ENCODE data around the gene SYNPO2. TPM values are rescaled to one million over a fixed set of nuclear protein-coding genes. Genes with fewer than 3 reads are reported as not detected.
A peak's percentile ranks its signal among the peaks of the same experiment; 100 is the strongest.

The SYNPO2 gene
- total RNA-seq, 2 donors from 2014 or later = 9.5 to 266 TPM

GRCh38 chr4:118992149-118992548, 103.5 kb downstream of the SYNPO2 start:
- H3K4me1 ChIP-seq = no peaks in the 10 kb centered on the region
- H3K27ac ChIP-seq = no peak overlapping the region
- TF ChIP-seq, protein P1, sequence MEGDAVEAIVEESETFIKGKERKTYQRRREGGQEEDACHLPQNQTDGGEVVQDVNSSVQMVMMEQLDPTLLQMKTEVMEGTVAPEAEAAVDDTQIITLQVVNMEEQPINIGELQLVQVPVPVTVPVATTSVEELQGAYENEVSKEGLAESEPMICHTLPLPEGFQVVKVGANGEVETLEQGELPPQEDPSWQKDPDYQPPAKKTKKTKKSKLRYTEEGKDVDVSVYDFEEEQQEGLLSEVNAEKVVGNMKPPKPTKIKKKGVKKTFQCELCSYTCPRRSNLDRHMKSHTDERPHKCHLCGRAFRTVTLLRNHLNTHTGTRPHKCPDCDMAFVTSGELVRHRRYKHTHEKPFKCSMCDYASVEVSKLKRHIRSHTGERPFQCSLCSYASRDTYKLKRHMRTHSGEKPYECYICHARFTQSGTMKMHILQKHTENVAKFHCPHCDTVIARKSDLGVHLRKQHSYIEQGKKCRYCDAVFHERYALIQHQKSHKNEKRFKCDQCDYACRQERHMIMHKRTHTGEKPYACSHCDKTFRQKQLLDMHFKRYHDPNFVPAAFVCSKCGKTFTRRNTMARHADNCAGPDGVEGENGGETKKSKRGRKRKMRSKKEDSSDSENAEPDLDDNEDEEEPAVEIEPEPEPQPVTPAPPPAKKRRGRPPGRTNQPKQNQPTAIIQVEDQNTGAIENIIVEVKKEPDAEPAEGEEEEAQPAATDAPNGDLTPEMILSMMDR (IDR thresholded peaks at IDR 0.05) = no peak
- no peak for DNase-seq
- no peaks in the 10 kb centered on the region for H3K9me3 ChIP-seq
- intact Hi-C loops (cut with DNase I) = loop anchor here (5.0 kb wide), 1 partner anchor 40 kb away; no protein-coding TSS in a partner anchor
- no peaks in the 10 kb centered on the region for H3K36me3 ChIP-seq
- H3K27me3 ChIP-seq = no peaks in the 10 kb centered on the region
- no peak overlapping the region for H3K9ac ChIP-seq (ENCODE audit: low read depth in 2 of 2, low read length in 2 of 2)
- H3K4me3 ChIP-seq = no peak overlapping the region

DNA sequence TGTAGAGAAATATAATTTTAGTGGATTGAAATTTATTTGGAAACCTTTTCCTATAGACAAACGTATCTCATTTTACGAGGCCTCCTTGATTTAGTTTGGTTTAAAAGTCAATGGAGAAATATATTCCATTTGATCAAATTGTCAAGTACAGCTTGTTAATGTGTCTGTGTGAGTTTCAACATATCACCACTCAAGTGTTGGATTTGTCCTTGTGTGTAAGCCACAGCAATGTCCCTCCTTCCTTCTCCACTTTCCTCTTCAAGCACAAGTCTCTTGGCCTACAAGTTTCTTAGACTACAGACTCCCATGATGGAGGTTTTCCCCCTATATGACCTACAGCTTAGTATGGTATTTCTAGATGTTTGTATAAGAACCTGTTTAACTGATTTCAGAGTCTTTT, 104.7 kb downstream of the SYNPO2 start:
- TF ChIP-seq, protein P1 (IDR thresholded peaks at IDR 0.05) = no peak
- H3K36me3 ChIP-seq = no peaks in the 10 kb centered on the region
- H3K27ac ChIP-seq = peak overlapping the region; percentile 46
- no peak overlapping the region for H3K9ac ChIP-seq (ENCODE audit: low read depth in 2 of 2, low read length in 2 of 2)
- intact Hi-C loops (cut with DNase I) = loop anchor here (5.0 kb wide), 1 partner anchor 39 kb away; no protein-coding TSS in a partner anchor
- H3K9me3 ChIP-seq = no peaks in the 10 kb centered on the region
- H3K4me1 ChIP-seq = no peaks in the 10 kb centered on the region
- no peak overlapping the region for H3K4me3 ChIP-seq
- no peaks in the 10 kb centered on the region for H3K27me3 ChIP-seq
- no peak for DNase-seq

- H3K4me1 ChIP-seq = no peaks in the 10 kb centered on the region
- peak; percentile 36 for DNase-seq
- intact Hi-C loops (cut with DNase I) = loop anchor here (5.0 kb wide), 1 partner anchor 38 kb away; no protein-coding TSS in a partner anchor
Observed at GRCh38 chr4:118994030-118994429, 105.4 kb downstream of the SYNPO2 start.

DNA sequence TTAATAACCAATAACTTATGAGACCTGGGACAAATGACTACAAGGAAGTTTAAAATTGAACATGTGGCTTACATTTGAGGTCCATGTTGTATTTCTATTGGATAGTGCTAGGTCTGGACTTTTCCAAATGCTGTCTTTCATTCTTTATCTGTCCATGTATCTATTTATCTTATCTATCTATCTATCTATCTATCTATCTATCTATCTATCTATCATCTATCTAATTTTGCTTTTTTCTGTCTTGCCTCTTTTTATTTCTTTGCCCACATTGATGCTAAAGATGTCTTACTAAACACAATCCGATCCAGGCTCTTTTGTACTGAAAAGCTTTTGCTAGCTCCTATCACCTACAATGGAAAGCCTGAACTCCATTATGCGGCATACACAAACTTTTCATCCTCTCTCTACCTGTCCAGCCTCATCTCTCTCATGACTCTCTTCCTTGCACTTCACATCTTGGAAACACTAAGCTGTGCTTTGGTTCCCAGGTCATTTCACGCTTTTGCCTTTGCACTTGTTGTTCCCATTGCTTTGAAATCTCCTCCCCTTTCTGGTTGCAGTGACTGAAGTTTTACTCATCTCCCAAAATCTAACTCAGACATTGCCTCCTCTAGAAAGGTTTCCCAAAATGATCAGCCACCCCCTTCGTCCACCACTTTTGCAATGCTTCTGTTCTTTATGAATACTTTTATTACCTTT, 107.2 kb downstream of the SYNPO2 start:
- TF ChIP-seq, protein P1 (IDR thresholded peaks at IDR 0.05) = no peak
- no peak overlapping the region for H3K9ac ChIP-seq (ENCODE audit: low read depth in 2 of 2, low read length in 2 of 2)
- intact Hi-C loops (cut with DNase I) = no loop called here
- no peak overlapping the region for H3K4me3 ChIP-seq
- H3K27ac ChIP-seq = no peak overlapping the region
- DNase-seq = no peak
- H3K36me3 ChIP-seq = no peaks in the 10 kb centered on the region
- no peaks in the 10 kb centered on the region for H3K27me3 ChIP-seq
- H3K4me1 ChIP-seq = no peaks in the 10 kb centered on the region
- H3K9me3 ChIP-seq = no peaks in the 10 kb centered on the region

More at GRCh38 chr4:118994030-118994429, 105.4 kb downstream of the SYNPO2 start:
- TF ChIP-seq, protein P1 (IDR thresholded peaks at IDR 0.05) = no peak
- H3K36me3 ChIP-seq = no peaks in the 10 kb centered on the region
- H3K9me3 ChIP-seq = no peaks in the 10 kb centered on the region
- no peak overlapping the region for H3K4me3 ChIP-seq
- peak overlapping the region; percentile 46 for H3K27ac ChIP-seq
- no peak overlapping the region for H3K9ac ChIP-seq (ENCODE audit: low read depth in 2 of 2, low read length in 2 of 2)
- no peaks in the 10 kb centered on the region for H3K27me3 ChIP-seq

GRCh38 chr4:118997601-118998000, 108.9 kb downstream of the SYNPO2 start:
- Histone ChIP-seq H3K27me3 (no peaks in the 10 kb centered on the region), H3K27ac (peak overlapping the region; percentile 20), H3K9me3 (no peaks in the 10 kb centered on the region), H3K4me3 (no peak overlapping the region), H3K36me3 (no peaks in the 10 kb centered on the region), H3K4me1 (no peaks in the 10 kb centered on the region), H3K9ac (ENCODE audit: low read depth in 2 of 2, low read length in 2 of 2) (no peak overlapping the region)
- no peak for DNase-seq
- intact Hi-C loops (cut with DNase I) = no loop called here
- TF ChIP-seq, protein P1 (IDR thresholded peaks at IDR 0.05) = no peak

All from colonic mucosa (tissue), 4 donors.